Superior temporal gyrus (tissue), 1 donor: ENCODE measurements around the gene SLC2A6.

Experiments used
- DNase-seq: peaks from one replicate; pipeline ENCODE4 v3.0.0-alpha.2; 2016; ENCODE audit errors: extremely low spot score

Gene SLC2A6

DNA sequence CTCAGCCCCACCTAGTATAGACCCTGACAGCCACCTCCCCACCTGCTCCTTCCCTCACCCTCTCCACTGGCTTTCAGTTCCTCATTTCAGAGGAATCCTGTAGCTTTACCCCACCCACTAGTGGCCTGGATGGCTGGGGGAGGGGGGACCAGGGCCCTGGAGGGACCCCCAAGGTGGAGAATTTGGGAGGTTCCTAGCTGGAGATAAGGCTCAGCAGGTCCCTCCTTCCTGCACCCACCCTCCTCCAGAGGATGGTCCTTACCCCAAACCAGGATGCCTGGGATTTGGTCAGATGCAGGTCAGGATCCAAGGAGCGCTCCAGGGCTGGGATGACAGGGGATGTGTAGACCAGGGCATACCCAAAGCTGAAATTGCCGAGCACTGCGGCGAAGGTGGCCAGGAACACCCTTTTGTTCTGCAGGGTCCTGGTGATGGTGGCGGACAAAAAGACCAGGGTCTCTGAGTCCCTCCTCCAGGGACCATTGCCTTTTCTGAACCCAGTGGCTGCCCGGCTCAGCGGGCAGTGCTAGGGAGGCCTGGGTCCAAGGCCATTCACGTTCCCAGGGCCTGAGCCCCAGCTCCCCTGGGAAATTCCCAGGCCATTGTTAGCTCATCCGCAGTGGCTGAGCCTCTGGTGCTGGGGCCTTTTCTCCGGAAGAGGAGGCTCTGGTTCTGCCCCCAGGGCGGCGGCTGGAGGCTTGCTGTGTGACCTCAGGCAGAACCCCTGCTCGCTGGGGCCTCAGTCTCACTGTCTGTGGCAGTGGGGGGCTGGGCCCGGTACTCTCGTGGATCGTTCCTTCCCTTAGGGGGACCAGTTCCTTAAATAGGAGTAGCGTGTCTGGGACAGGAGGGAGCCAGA lies 678 bp downstream of the SLC2A6 start:
- no peak for DNase-seq

GRCh38 chr9:133477461-133477860 lies 1.4 kb downstream of the SLC2A6 start:
- DNase-seq, result no peak

- DNase-seq, result no peak
These were observed 2.0 kb downstream of the SLC2A6 start for GRCh38 chr9:133476941-133477340.

DNA sequence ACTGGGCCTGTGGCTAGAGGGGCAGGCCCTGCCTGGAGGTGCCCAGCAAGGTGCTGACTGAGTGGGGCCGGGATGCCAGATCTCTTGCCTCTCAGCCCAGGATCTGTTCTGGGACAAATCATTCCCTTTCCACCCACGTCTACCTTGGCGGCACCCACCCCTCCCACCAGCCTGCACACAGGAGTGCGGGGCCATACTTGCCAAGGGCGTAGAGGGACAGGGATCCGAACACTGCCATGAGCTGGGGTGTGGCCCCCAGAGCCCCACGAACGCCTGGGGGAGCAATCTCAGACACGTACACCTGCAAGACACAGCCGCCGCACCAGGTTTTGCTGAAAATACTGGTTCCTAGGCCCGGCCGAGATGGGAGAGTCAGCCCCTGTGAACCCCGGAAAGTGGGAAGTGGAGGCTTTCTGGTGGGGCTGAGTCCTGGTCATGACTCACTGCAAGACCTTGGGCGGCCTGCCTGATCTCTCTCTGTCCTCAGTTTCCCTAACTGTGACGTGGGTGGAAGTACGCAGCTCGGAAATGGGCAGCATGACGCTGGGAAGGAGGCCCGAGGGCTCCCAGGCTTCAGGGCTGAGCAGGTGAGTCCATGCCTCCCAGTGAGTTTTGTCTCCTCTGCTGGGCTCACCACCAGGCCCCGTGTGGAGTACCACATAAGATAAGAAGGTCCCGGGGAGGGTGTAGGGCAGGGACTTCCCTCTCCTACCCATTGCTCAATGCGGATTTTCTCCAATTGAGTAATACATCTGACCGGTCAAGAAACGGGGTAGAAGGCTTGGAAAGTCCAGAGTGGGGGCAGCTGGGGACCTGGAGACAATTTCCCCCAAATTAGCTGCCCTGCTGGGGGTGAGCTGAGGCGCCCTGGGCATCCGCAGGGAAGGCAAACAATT lies 2.6 kb downstream of the SLC2A6 start:
- DNase-seq, result no peak

DNA sequence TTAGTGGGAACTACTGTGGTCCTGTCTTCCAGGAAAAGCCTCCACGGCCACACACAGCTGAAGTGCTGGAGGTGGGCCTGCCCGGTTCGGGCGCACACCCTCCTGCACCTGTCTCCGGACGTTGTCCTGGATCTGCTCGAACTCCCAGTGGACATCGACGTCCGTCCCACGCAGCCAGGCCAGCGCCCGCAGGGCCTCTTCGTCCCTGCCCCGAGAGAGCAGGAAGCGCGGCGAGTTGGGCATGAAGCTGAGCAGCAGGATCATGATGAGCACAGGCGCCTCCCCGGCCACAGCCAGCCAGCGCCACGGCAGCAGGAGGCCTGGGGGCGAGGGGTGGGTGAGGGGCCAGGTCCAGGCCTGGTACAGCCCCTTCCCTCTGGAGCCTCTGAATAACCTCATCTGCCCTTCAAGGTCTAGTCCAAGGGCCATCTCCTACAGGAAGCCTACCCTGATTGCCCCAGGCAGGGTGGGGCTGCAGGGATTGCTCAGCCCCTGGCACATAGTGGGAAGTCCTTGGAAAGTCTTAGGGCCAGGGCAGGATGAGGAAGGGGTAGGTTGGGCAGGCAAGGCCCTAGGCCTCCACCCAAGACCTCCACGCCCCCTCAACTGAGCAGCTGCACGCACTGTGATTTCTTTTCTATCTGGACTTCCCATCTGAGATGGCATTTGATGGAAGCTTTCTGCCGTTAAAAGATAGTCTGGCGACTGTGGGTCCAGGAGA lies 3.4 kb downstream of the SLC2A6 start:
- no peak for DNase-seq

DNA sequence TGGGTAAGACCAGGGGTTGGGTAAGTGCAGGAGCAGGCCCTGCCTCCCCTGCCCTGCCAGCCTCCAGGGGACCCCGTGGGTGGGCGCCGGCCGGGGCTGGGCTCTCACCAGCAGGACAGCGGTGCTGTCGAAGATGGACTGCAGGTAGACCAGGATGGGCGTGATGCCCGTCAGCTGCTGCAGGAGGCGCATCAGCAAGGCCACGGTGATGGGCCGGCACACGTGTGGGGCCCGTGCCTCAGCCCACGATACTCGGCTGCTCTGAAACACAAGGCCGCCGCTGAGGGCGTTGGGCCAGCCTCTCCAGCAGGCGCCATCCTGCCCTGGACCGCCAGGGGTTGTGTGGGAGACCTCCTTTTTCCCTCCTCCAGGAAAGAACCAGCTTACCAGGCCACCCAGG lies 4.0 kb downstream of the SLC2A6 start:
- no peak for DNase-seq

GRCh38 chr9:133474215-133474614 lies 4.7 kb downstream of the SLC2A6 start:
- no peak for DNase-seq

- DNase-seq, result no peak
These were observed 5.2 kb downstream of the SLC2A6 start for GRCh38 chr9:133473743-133474142.

- DNase-seq, result no peak
These were observed 6.0 kb downstream of the SLC2A6 start for GRCh38 chr9:133472753-133473378.

DNA sequence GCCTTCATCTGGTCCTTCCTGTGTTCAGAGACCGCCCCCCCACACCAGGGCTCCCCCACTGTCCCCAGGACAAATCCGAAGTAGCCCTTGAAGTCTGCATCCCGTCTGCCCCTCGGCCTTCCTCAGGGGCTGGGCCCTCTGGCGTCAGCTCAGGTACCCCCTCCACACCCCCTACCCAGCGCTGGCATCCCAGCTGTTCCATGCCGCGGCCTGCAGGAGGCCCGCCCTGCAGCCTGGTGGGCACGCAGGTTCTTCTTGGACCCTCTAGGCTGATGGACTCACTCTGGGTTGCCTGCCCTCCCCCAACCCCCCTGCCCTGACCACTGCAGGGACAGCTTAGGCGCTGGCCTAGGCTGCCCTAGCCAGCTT lies 6.6 kb downstream of the SLC2A6 start:
- no peak for DNase-seq

GRCh38 chr9:133471551-133472276 lies 7.2 kb downstream of the SLC2A6 start:
- no peak for DNase-seq

- DNase-seq, result no peak
These were observed 7.9 kb downstream of the SLC2A6 start for GRCh38 chr9:133470988-133471387.

- no peak for DNase-seq
These were observed 8.4 kb downstream of the SLC2A6 start for GRCh38 chr9:133470427-133470924.

DNA sequence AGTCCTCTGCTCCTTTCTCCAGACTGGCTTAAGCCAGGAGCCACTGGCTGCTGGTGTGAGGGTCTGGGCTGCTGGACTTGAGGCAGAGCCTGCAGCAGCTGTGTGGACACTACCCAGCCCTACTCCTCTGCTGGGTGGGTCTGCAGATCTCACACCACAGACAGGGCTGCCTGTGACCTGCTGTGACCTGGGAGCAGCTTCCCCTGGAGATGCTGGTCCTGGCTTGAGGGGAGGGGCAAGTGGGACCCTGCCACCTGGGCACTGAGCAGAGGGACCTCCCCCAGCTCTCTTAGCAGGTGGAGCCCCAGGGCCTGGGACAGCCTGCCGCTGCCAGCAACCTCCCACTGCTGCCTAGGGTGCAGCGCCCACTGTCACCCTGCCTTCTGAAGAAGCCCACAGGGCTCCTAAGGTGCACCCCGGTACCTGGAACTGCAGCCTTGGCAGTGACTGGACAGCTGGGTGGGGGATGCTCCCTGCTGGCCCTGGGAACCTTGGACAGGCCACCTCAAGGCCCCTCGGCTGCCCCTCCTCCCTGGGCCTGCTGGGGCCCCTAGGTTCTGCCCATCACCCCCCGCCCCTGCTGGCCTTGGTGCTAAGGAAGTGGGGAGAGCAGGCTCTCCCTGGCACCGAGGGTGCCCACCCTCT lies 10.0 kb downstream of the SLC2A6 start:
- no peak for DNase-seq

- DNase-seq, result no peak
These were observed 10.5 kb downstream of the SLC2A6 start for GRCh38 chr9:133468374-133468773.

GRCh38 chr9:133467101-133467500 lies 11.8 kb downstream of the SLC2A6 start:
- no peak for DNase-seq

- no peak for DNase-seq
These were observed 12.9 kb downstream of the SLC2A6 start for GRCh38 chr9:133465984-133466383.

DNA sequence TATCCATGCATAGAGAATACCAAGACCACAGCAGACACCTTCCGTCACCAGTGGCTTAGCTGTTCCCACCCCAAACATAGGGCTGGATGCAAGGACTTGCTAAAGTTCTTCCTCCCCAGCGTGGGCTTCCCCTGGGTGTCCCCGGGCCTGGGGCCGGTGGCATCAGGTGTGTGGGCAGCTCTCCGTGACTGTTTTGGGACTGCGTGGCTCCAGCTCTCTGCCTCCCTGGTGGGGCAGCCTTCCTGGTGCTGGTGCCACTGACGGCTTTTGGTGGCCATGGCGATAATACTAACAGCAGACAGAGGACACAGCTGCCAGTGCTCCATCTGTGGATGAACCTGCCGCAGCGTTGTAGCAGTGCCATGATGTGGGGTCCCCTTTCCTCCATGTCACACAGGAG lies 14.3 kb downstream of the SLC2A6 start:
- no peak for DNase-seq

GRCh38 chr9:133463864-133464615 lies 14.9 kb downstream of the SLC2A6 start:
- no peak for DNase-seq
